GM21390 (cell line): ENCODE results near the gene MBD3.

ENCODE experiments used
- ATAC-seq: cut with Tn5 transposase; IDR thresholded peaks from one replicate; pipeline ENCODE4 v1.9.1; 2021; ENCODE audit not compliant: unreplicated experiment

MBD3 gene

DNA sequence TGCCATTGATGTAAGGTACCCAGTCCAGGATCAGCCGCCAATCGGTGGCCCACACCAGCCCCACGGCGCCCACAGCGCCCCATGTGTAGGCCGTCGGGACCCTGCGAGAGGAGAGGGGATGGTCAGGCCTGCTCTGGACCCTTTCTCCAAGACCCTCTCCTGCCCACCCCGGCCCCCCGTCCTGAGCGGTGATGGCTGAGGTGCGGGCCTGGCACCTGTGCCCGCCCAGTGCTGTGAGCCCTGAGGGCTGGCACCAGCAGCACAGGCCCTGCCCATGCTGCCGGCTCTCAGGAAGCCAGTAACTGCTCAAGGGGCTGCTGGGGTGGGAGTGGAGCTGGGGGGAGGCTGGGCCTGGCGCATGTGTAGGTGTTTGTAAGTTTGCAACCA lies 6.8 kb upstream of the MBD3 start:
- no peak for ATAC-seq

DNA sequence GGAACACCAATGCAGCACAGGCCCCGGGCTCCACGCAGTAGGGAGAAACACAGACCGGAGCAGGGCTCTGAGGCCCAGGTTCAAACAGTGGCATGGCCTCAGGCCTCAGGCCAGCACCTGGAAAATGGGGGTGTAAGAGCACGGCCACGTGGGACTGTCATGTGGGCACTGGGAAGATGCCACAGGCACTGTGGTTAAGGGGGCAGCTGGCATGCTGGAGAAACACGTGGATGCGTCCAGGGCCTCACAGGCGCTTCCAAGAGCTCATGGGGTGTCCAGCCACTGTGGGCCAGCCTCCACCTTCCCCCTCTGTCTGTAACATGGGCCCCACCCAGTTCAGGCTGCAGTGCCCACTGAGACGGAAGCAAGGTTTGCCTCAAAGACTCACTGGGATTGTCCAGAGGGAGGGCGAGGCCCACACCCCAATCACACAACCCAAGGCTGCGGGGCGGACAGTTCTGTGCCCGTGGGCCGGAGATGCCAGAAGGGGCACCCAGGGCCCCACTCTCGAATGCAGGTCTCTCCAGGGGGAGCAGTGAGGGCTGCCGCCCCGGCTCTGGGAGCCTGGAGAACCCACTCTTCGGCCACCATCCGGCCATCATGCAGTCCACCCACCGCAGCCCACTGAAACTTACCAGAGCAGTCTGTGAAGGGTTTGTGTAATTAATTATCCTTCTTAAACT lies 6.3 kb upstream of the MBD3 start:
- no peak for ATAC-seq

DNA sequence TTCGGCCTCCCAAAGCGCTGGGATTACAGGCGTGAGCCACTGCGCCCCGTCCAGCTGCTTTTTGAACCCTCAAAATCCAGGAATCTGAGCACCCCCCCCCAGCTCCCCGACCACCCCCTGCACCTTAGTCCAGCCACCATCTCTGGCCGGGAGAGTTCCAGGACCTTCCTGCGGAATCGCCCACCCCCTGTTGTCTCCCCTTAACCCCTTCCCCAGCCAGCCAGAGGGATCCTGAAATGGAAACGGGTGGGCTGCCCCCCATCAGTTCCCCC lies 772 bp upstream of the MBD3 start:
- ATAC-seq = no peak

DNA sequence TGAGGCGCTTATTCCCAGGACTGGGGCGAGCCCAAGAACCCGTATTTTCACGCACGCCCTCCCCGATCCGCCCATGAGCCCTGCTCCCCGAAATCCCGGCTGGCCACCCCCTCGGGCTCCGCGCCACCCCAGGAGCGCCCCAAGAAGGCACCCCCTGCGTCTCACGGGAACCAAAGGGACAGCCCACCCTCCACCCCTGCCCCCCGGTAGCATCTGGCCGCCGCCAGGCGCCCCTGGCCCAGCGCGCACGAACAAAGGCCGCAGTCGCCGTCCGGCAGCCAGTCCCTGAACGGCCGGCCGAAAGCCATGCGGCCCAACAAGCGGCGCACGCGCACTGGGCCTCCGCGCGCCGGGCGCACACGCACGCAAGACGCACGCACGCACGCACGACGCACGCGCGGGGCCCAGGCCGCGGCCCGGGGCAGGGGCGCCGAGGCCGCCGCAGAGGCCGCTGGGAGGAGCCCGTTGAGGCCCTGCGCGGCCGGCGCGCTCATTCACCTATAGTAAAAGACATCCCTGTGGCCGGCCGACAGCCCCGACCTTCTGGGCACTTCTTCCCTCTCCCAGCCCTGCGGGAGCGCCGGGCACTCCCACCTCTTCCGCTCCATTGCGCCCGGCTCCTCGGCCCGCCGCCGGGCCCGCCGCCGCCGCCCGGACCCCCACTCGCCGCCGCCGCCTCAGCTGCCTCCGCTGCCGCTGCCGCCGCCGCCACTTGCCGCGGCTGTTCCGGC lies 476 bp downstream of the MBD3 start:
- peak; percentile 61 for ATAC-seq

DNA sequence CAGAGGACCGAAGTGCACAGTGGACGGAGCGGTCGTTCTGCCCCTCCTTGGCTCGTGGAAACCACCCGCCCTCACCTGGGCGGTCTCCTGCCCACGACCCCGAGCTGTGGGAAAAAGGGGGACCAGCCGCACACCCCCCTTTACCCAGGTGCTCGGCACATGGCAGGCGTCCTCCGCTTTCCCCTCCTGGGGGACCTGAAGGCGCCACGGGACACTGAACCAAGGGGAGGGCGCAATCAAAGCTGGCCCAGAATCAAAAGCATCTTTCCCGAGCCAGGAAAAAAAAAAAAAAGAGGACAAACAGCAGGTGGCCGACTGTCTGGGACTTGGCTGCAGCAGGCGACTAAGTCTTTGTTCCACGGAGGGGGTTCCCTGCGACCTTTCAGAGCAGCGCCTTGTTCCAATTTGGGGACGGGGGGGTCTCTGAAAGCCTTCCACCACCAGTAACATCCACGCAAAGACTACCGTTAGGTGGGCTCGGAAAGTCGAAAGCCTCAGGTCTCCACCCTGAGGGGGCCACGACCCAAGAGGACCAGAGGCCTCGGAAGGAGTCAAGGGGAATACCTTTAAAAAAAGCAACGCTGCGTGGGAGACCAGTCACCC lies 1.1 kb downstream of the MBD3 start:
- no peak for ATAC-seq

DNA sequence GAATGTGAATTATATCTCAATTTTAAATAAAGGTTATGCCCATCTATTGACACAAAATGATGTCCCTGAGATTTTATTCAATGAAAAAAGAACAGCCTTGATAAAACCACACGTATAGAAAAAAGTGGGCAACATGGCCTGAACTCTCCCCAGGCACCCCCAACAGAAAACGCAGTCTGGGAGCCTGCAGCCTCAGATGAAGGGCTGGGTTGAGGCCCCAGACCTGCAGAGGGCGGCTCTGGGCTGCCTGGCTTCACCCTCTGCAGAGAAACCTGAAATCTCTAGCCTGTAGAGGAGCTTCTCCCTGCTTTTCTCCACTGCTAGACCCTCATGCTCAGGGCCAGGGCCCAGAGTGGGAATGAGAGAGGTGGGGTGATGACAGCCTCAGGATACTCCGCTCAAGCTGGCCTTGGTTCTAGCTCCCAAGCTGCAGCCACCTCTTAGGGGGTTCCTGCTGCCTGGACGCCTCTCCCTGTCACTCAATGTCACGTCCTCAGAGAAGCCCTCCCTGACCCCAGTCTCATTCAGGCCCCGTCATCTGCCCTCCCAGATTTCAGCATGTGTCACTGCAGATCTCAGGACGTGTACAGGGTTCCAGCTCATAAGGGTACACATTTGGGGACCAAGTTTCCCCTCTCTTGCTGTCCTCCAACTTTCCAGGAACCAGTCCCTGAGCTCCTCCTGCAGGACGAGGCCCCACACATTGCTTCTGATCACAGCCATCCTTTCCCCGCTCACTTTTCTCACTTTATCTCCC lies 1.8 kb downstream of the MBD3 start:
- no peak for ATAC-seq

DNA sequence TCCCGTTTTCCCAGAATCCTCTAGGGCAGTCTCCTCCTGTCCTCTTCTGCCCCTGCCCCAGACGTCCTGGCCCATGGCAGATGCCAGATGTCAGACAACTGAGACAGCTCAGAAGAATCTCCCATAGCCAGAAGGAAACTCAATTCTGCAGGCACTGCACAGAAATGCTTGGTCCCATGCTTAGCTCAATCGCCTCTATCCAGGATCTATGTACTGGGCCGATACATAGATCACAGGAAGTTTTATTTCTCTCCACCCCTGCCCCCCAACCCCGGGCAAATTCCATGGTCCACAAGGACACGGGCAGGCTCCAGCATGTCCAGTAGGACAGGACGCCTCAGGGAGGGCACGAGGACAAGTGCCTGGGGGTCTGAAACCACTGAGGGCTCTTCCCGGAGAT lies 4.8 kb downstream of the MBD3 start:
- no peak for ATAC-seq

DNA sequence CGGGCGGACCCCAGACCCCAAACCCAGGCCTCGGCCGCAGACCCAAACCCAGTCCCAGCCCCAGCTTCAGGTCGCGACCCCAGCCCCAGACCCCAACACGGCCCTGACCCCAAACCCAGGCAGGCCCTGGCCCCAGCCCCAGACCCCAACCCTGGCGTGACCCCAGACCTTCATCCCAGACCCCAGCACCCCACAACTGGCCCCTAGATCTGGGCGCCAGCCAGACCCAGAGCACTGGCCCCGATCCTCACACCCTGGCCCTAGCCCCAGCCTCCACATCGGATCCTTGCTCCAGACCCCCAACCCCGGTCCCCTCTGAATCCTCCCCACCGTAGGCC lies 7.5 kb downstream of the MBD3 start:
- no peak for ATAC-seq

DNA sequence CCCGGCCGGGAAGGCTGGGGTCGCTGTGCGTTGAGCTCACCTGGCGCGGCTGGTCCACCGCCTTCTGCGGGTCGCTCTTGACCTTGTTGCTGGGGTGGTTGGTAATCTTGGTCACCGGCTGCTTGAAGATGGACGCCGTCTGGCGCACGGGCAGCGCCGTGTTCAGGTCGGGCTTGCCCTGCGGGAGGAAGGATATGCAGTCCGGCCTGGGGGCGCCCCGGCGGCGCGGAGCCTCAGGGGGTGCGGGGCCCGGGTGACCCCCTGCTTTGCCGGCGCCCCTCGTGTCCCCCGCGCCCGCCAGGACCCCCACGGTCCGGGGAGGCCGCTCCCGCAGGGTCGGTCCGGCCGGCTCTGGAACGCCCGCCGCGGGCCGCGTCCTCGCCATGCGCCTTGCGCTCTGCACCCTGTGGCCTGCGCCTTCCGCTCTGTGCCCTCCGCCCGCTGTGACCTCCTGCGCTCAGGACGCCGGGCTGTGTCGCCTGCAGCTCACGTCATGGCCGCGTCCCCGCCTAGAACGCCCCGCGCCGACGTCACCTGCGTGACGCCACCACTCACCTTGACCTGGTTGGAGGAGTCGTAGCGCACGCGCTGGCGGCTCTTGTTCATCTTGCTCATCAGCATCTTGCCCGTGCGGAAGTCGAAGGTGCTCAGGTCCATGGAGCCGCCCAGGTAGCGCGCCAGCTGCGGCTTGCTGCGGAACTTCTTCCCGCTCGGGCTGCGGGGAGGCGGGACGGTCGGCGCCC lies 8.0 kb downstream of the MBD3 start:
- no peak for ATAC-seq

DNA sequence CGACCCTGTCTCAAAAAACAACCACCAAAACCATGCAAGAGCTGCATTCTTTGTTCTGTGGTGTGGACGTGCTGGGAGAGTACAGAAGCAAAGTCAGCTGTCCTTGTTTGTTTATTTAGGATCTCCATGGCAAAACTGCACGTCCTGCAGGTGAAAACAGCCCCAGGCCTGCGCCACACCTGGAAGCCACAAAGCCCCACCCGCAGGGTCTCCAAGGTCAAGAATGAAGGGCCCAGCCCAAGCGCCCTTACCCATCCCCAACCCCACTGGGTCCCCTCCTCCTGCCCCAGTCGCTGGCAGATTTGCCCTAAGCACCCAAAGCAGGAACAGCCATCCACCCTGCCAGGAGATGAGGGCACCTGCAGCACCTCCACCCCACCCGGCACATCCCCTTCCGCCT lies 10.5 kb downstream of the MBD3 start:
- ATAC-seq = no peak

DNA sequence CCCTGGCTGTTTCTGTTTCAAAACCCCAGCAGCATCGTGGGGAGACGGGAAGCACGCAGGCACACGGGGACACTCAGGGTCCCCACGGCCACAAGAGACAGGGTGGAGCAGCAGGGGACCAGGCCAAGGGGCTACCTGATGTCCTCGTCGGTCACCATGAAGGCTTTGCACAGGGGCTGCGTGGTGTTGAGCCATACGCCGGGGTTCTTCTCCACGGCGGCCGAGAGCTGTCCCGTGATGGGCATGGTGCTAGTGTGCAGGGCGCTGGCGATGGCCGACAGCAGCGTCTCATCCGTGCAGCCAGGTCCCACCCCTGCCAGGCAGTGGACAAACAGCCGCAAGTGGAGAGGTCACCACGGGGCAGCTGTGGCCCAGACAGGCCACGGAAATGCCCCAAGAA lies 11.7 kb downstream of the MBD3 start:
- ATAC-seq = no peak

DNA sequence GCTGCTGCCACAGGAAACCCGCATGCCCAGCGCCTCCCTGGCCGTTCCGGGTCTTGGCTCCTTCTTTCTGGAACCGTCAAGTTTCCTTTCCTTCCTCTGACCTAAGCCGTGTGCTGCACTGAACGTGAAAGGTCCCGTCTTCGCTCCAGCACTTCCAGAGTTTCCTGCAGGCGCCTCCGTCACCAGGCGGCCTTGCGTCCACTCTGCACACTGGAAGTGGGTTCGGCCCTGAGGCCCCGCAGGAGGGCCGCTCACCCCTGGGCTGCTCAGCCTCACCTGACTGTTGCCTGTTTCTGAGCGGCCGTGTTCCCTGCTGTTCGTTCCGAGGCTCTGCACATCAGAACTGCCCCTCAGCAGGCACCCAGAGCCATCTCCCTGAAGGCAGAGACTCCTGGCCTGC lies 12.3 kb downstream of the MBD3 start:
- ATAC-seq = no peak

DNA sequence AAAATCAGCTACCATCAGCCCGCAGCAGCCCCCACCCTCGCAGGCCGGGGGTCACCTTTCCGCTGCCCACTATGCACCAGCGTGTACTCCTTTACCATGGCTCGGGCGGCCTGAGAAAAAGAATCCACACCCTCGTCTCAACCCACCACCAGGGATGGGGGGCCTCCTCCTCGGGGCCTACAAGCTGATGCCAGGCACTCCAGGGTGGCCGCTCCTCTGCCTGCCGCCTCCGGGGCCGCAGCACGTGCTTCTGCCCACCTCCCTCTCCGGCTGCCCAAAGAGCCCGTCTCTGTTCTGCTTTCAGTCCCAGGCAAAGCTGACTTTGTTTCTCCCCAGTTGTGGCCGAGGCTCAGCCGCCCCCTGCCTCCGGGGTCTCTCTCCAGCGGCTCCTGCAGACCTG lies 13.4 kb downstream of the MBD3 start:
- ATAC-seq = no peak

DNA sequence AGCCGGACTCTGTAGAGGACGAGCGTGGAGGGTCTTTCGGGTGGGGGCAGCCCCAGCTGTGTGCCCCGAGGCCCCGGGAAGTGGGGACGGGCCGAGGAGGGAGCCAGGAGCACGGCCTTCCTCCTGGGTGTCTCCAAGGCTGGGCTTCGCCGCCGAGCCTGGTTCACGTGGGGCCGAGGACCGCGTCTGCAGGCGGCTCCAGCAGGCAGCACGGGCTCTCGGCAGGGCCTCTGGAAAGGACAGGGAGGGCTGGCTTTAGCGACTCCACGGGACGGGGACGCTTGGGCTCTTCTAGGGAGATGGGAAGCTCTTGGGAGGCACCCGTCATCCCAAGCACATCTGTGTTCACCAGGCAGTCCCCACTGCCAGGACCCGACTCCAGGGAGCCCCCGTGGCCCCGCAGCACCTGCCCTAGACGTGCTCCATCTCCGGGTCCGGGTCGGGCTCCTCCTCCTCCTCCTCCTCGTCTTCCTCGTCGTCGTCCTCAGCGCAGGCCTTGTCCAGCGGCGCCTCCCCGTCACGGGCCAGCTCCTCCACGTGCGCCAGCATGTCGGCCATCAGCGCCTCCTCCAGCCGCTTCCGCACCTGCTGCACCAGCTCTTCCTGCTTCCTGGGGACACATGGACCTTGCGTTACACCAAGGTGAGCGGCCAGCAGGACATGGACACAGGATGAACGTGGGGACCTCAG lies 14.6 kb downstream of the MBD3 start:
- no peak for ATAC-seq

DNA sequence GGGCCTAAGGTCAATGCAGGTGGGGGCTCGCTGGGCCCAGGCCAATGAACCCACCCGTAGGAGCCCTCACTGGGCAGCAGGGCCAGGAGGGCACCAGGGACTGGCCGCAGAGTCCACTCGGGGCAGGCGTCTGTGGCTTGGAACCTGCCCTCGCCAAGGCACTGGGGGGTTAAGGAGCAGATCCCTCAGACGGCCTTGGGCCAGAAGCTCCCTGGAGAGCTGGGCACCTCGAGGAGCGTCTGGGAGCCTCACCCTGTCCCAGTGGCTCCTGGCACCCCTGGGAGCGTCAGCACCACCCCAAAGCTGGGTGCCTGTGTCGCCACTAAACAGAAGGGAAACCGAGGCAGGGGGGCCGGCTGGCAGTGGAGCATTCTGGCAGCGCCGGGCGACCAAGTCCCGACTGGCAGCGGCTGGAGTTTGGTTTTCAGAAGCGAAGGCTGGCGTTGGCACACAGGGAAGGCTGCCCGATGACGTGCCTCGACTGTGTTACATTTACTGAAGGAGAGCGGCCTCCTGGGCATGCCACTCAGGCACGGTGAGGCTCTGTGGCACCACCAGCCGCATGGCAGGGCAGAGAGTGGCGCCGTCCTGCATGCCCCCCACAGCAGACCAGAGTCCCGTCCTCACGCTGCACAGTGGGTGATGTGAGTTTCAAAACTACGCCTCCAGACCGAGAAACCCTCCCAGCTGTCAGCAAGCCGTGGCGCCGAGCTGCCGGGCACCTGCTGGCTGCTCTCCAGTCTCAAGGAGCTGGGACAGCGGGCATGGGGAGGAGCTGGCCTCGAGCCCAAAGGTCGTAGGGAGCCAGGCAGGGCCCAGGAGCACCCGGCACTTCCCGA lies 15.4 kb downstream of the MBD3 start:
- no peak for ATAC-seq

DNA sequence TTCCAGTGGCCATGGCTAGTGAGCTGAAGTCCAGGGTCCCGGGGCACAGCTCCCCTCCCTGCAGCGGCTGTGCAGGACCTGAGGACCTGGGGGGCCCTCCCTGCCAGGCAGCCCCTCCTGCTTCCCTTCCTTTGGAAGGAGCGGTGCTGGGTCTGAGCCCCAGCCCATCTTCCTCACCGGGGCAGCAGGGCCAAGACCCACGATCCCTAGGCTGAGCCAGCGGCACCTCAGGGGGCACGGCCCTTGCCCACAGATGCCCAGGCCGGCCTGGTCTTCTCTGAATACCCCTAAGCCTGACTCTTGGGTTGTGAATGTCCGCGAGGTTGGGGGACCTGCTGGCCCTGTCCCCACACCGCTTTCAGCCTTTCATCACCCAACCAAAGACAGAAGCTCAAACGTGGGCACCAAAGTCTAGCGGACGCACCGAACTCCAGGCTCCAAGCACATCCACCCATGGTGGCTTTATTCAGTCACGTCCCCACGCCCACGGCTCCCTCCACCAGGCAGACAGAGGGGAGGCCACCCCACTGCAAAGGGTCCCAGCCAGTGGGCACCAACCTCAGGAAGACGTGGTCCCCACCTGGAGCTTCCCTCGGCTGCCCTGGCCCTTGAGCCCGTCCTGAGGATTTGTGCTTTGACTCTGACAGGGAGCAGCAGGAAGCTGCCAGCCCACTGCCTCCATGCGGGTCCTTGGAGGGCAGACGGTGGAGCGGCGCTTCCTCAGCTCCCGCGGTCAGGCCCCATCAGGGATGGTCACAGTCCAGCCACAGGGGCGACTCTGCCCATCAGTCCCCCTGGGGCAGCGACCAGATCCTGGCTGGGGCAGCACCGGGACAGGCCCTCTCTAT lies 16.2 kb downstream of the MBD3 start:
- ATAC-seq = no peak

DNA sequence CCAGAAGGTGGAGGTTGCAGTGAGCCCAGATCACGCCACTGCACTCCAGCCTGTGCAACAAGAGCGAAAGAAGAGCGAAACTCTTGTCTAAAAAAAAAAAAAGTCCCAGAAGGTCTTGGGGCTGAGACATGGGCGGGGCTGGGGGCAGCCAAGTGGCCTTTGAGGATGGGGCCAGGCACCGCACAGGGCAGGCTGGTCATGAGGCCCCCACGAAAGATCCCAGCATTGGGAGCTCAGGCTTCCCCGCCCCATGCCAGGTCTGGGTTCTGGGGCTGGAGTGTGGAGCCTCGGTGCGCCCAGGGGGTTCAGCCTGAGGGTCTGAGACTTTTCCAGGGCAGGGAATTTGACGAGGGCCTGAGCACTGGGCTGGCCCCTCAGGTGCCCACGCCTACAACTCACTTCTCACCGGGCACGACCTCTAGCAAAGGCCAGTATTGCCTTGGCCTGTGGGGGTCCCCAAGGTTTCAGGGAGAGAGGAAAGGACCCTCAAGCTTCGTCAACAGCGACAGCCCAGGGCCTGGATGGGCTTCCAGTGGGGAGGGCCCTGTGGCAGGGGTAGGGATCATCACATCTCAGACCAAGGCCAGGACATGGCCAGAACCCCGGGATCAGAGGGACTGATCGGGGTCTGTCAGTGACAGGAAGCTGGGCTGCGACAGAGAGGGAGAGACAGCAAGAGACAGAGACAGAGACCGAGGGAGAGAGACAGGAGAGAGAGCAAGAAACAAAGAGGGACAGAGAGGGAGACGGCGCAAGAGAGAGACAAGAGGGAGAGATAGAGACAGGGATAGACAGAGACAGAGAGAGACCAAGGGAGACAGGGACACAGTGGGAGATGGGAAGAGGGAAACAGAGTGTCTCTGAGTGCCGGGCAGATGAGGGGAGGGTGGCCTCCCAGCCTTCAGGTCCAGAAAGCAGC lies 17.1 kb downstream of the MBD3 start:
- no peak for ATAC-seq
